Epithelial cell of esophagus (primary cell): Measurements from ENCODE around the gene ELOF1.

Experiments used
- DNase-seq: peaks from one replicate; pipeline ENCODE4 v3.0.0; 2010; ENCODE audit warnings: low read depth
- H3K4me3 ChIP-seq: 2 replicates; pipeline ENCODE4 v1.5.1; 2011; ENCODE audit warnings: mild to moderate bottlenecking, low read length, control low read depth
- TF ChIP-seq, protein P1 (sequence below): IDR thresholded peaks from 2 replicates; pipeline ENCODE4 v1.5.1; 2011; ENCODE audit warnings: low read depth, mild to moderate bottlenecking, low read length, control low read depth, inconsistent platforms; ENCODE audit not compliant: insufficient read depth; ENCODE audit errors: missing control alignments

The ELOF1 gene

GRCh38 chr19:11594084-11594483, 35.1 kb upstream of the ELOF1 start:
- no peak overlapping the region for H3K4me3 ChIP-seq
- TF ChIP-seq, protein P1, sequence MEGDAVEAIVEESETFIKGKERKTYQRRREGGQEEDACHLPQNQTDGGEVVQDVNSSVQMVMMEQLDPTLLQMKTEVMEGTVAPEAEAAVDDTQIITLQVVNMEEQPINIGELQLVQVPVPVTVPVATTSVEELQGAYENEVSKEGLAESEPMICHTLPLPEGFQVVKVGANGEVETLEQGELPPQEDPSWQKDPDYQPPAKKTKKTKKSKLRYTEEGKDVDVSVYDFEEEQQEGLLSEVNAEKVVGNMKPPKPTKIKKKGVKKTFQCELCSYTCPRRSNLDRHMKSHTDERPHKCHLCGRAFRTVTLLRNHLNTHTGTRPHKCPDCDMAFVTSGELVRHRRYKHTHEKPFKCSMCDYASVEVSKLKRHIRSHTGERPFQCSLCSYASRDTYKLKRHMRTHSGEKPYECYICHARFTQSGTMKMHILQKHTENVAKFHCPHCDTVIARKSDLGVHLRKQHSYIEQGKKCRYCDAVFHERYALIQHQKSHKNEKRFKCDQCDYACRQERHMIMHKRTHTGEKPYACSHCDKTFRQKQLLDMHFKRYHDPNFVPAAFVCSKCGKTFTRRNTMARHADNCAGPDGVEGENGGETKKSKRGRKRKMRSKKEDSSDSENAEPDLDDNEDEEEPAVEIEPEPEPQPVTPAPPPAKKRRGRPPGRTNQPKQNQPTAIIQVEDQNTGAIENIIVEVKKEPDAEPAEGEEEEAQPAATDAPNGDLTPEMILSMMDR: no peak
- no peak for DNase-seq

- DNase-seq: no peak
- no peak overlapping the region for H3K4me3 ChIP-seq
- TF ChIP-seq, protein P1: no peak
Observed at GRCh38 chr19:11587975-11588631, 29.1 kb upstream of the ELOF1 start.

- peak; percentile 61 for DNase-seq
- TF ChIP-seq, protein P1: peak; percentile 91
- H3K4me3 ChIP-seq: no peak overlapping the region
Observed at GRCh38 chr19:11587302-11587974, 28.4 kb upstream of the ELOF1 start.

- TF ChIP-seq, protein P1: no peak
- no peak for DNase-seq
- H3K4me3 ChIP-seq: no peak overlapping the region
Observed at GRCh38 chr19:11586331-11586730, 27.3 kb upstream of the ELOF1 start.

DNA sequence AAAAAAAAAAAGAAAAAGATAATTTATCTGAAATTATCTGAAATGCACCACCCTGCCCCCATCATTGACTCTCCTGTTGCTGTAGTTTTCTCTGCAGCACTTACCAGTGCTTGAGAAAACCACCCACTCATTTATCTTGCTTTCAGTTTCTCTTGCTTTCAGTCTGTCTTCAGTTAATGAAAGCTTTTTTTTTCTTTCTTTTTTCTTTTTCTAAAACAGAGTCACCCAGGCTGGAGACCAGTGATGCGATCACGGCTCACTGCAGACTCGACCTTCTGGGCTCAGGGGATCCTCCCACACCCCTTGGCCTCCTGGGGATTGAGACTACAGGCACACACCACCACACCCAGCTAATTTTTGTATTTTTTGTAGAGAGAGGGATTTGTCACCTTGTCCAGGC, 22.7 kb upstream of the ELOF1 start:
- no peak for DNase-seq
- H3K4me3 ChIP-seq: no peak overlapping the region

GRCh38 chr19:11580116-11580515, 21.1 kb upstream of the ELOF1 start:
- no peak overlapping the region for H3K4me3 ChIP-seq
- DNase-seq: no peak
- TF ChIP-seq, protein P1: no peak

More for the DNA sequence above, 22.7 kb upstream of the ELOF1 start:
- TF ChIP-seq, protein P1: no peak
